Gastrocnemius medialis (tissue), 4 donors: ENCODE results near the gene WDR91. TPM values are rescaled to one million over a fixed set of nuclear protein-coding genes. Genes with fewer than 3 reads are reported as not detected.

Experiments
- ATAC-seq, 2 donors: fragments of 150-250 bp; one replicate each; pipeline ENCODE4 v1.9.1; 2016
- DNase-seq, 2 donors: peaks; one replicate each; pipeline ENCODE4 v3.0.0-alpha.2; 2019
- H3K27ac ChIP-seq, 4 donors: fragments of 200-600 bp; sonication (generic); 1 replicate in 1 of 4; 2 replicates in 3 of 4; pipeline ENCODE4 v1.5.1; 2016 to 2018; ENCODE audit warnings: mild to moderate bottlenecking in 2 of 4, moderate library complexity in 1 of 4
- H3K27me3 ChIP-seq, 3 donors: fragments of 200-600 bp; sonication (generic) in 2 of 3; 1 replicate in 1 of 3; 2 replicates in 2 of 3; pipeline versions ENCODE4 v1.5.1 to v1.6.0; 2016 to 2019; ENCODE audit warnings: mild to moderate bottlenecking in 1 of 3, moderate library complexity in 1 of 3
- H3K36me3 ChIP-seq, 2 donors: fragments of 200-600 bp; sonication (generic) in 1 of 2; one replicate each; pipeline ENCODE4 v1.5.1; 2017 to 2018
- H3K4me1 ChIP-seq, 2 donors: fragments of 200-600 bp; sonication (generic) in 1 of 2; one replicate each; pipeline ENCODE4 v1.5.1; 2016 to 2017; ENCODE audit warnings: mild to moderate bottlenecking in 2 of 2
- H3K4me3 ChIP-seq, 4 donors: fragments of 200-600 bp; sonication (generic) in 3 of 4; 1 replicate in 1 of 4; 2 replicates in 3 of 4; pipeline ENCODE4 v1.5.1; 2016 to 2019; ENCODE audit warnings: mild to moderate bottlenecking in 2 of 4
- H3K9me3 ChIP-seq, 3 donors: fragments of 200-600 bp; sonication (generic) in 2 of 3; 1 replicate in 1 of 3; 2 replicates in 2 of 3; pipeline ENCODE4 v1.5.1; 2016 to 2019
- CTCF ChIP-seq, 5 experiments: fragments of 450-650 bp in 3 of 5; fragments of 200-600 bp in 2 of 5; sonication (generic) in 2 of 5; IDR thresholded peaks in 4 of 5; conservative IDR thresholded peaks in 1 of 5; 1 replicate in 4 of 5; 2 replicates in 1 of 5; pipeline ENCODE4 v1.5.1; 2016 to 2019; ENCODE audit warnings: antibody characterized with exemption in 5 of 5, mild to moderate bottlenecking in 3 of 5, moderate library complexity in 3 of 5
- POLR2A ChIP-seq, 2 donors: fragments of 450-650 bp; IDR thresholded peaks; one replicate each; pipeline ENCODE4 v1.6.1; 2017; ENCODE audit warnings: antibody characterized with exemption in 2 of 2, mild to moderate bottlenecking in 2 of 2, moderate library complexity in 2 of 2
- in situ Hi-C, 4 donors: fragments of 200-750 bp; cut with MboI; loops; one replicate each; pipeline versions ENCODE4 v1.15.0 to v1.8.0; 2017; ENCODE audit warnings: low sequenced_read_pairs in 4 of 4
- intact Hi-C: fragments of 100-400 bp; cut with DNase I; formaldehyde crosslinking; loops from one replicate; pipeline ENCODE4 v1.15.1; 2023; ENCODE audit warnings: low total_unique reads
- total RNA-seq, 4 donors: library from RNA; depleted of rRNA; stranded (reverse); fragments of >200 nt; gene quantifications; one replicate each; pipeline versions ENCODE4 v1.1.0 to v1.2.3, GENCODE V29; 2016

The WDR91 gene
- total RNA-seq, 4 donors from 2014 or later: 3.6 to 8.0 (median 6.4) TPM

DNA sequence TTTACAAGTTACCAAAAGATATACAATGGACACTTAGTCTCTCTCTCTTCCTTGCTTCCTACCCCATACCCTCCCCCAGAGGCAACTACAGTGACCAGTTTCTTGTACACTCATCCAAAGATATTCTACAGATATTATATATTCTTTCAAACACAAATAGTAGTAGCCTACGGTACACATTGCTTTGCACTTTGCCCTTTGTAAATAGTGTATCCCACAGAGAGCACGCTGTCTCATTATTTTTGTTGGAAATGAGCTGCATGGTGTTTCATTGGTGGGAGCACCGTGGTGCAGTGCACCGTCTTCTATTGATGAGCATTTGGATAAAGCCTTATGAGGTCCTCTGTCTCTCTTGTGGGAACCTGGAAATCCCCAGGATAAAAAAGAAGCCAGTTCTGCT lies 46.5 kb upstream of the WDR91 start:
- Histone ChIP-seq H3K4me3 (no peak overlapping the region), H3K27me3 (no peaks in the 10 kb centered on the region), H3K36me3 (no peaks in the 10 kb centered on the region), H3K27ac (no peak overlapping the region), H3K4me1 (peaks cover 22 to 23% of the 10 kb centered on the region in 2 donors), H3K9me3 (no peaks in the 10 kb centered on the region)
- TF ChIP-seq CTCF (IDR thresholded peaks at IDR 0.05 in 4 of 5, conservative IDR thresholded peaks at IDR 0.05 in 1 of 5) (no peak), POLR2A (IDR thresholded peaks at IDR 0.05) (no peak)
- DNase-seq: no peak
- no peak for ATAC-seq
- intact Hi-C loops: no loop called here
- in situ Hi-C loops: no loop called here

DNA sequence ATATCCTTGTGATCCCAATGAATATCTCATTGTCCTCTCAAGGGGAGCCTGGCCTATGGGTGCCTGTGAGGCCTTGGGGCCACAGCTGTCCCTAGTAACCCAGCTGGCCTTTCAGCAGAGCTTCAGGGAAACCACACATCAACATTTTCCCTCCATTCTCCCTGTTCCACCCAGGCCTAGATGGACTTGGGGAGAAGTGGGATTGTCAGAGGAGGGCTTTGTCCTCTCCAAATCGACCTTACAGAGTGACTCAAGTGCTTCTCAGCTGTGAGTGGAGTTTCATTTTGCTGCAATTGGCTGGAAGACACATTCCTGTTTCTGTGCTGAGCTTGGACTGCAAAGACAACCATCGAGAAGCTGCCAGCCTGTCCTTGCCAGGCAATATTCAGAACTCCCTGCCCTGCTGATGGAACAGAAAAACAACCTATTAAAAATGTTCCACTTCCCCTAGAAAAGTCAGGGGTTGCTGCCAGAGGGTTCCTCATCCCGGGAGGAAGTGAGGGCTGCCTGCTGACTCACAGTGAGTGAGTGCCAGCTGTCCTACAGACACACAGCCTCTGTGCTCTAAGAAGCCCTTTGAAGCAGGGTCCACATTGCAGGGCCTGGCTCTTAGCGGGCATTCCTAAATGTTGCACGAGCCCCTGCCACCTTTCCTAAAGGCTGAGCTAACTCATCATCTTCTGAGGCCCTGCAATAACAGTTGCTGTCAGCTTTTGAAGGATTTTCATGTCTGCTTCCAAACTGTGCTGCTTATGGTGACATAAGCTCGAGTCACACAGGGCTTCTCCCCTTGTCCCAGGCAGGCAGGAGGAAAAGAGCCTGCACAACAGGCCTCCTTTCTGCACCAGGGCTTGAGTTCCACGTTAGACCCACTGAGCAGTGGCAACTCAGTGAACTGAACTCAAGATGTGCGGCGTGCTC lies 42.8 kb upstream of the WDR91 start:
- Histone ChIP-seq H3K4me3 (no peak overlapping the region), H3K4me1 (peaks cover 22 to 23% of the 10 kb centered on the region in 2 donors), H3K27me3 (no peaks in the 10 kb centered on the region), H3K36me3 (no peaks in the 10 kb centered on the region), H3K27ac (peak overlapping the region; percentile 29 to 78 (median 68)), H3K9me3 (no peaks in the 10 kb centered on the region)
- DNase-seq (peak; percentile 49 to 68), ATAC-seq (peak; percentile 82 to 90)
- TF ChIP-seq CTCF (IDR thresholded peaks at IDR 0.05 in 4 of 5, conservative IDR thresholded peaks at IDR 0.05 in 1 of 5) (no peak), POLR2A (IDR thresholded peaks at IDR 0.05) (no peak)
- in situ Hi-C loops: no loop called here
- intact Hi-C loops: no loop called here

- ATAC-seq: no peak
- Histone ChIP-seq H3K4me1 (peaks cover 22 to 23% of the 10 kb centered on the region in 2 donors), H3K9me3 (no peaks in the 10 kb centered on the region), H3K27me3 (no peaks in the 10 kb centered on the region), H3K4me3 (no peak overlapping the region), H3K27ac (no peak overlapping the region), H3K36me3 (no peaks in the 10 kb centered on the region)
- in situ Hi-C loops (no loop called here), intact Hi-C loops (no loop called here)
- no peak for DNase-seq
- TF ChIP-seq CTCF (IDR thresholded peaks at IDR 0.05 in 4 of 5, conservative IDR thresholded peaks at IDR 0.05 in 1 of 5) (no peak), POLR2A (IDR thresholded peaks at IDR 0.05) (no peak)
These were observed 40.4 kb upstream of the WDR91 start for GRCh38 chr7:135251496-135252391.

- Histone ChIP-seq H3K9me3 (no peaks in the 10 kb centered on the region), H3K4me3 (no peak overlapping the region), H3K4me1 (peaks cover 3 to 4% of the 10 kb centered on the region in 2 donors), H3K27ac (no peak overlapping the region), H3K27me3 (no peaks in the 10 kb centered on the region), H3K36me3 (no peaks in the 10 kb centered on the region)
- no peak for DNase-seq
- intact Hi-C loops (no loop called here), in situ Hi-C loops (loop anchor here in 1 of 4 donors (25.0 kb wide), 1 partner anchor 1111 kb away; the partner anchor contains the start of gene LRGUK)
- TF ChIP-seq CTCF (IDR thresholded peaks at IDR 0.05 in 4 of 5, conservative IDR thresholded peaks at IDR 0.05 in 1 of 5) (no peak), POLR2A (IDR thresholded peaks at IDR 0.05) (no peak)
- no peak for ATAC-seq
These were observed 37.2 kb upstream of the WDR91 start for GRCh38 chr7:135248546-135248945.
